ENCODE measurements around the gene IL32.
"Not testable (repeated sequence)": the region's sequence is repeated elsewhere in the genome, so short reads cannot be mapped to it uniquely, and the experiment has no call there.

The IL32 gene

GRCh38 chr16:3070608-3071111 lies 5.2 kb downstream of the IL32 start:
- Histone ChIP-seq H3K27me3 (ENCODE audit: control insufficient read depth in 1 of 2, insufficient read depth in 2 of 2, low read length in 2 of 2) (peaks cover 0 to 6% of the 10 kb centered on the region in 2 donors), H3K4me3 (ENCODE audit: low read depth in 1 of 2, low read length in 2 of 2) (no peak overlapping the region), H3K9ac (ENCODE audit: low read depth in 1 of 2, low read length in 2 of 2) (no peak overlapping the region), H3K9me3 (ENCODE audit: control insufficient read depth in 1 of 2, low read length in 2 of 2) (no peaks in the 10 kb centered on the region), H3K4me1 (ENCODE audit: control insufficient read depth in 1 of 2, insufficient read depth in 2 of 2, low read length in 2 of 2) (peaks cover 7 to 41% of the 10 kb centered on the region in 2 donors), H3K36me3 (ENCODE audit: control insufficient read depth in 1 of 2, insufficient read depth in 2 of 2, low read length in 2 of 2) (peaks cover 0 to 11% of the 10 kb centered on the region in 2 donors), H3K27ac (ENCODE audit: low read depth, low read length) (no peak overlapping the region)

GRCh38 chr16:3071655-3072054 lies 6.2 kb downstream of the IL32 start:
- Histone ChIP-seq H3K27me3 (ENCODE audit: control insufficient read depth in 1 of 2, insufficient read depth in 2 of 2, low read length in 2 of 2) (peaks cover 0 to 6% of the 10 kb centered on the region in 2 donors), H3K27ac (ENCODE audit: low read depth, low read length) (no peak overlapping the region), H3K4me1 (ENCODE audit: control insufficient read depth in 1 of 2, insufficient read depth in 2 of 2, low read length in 2 of 2) (peaks cover 0 to 32% of the 10 kb centered on the region in 2 donors), H3K4me3 (ENCODE audit: low read depth in 1 of 2, low read length in 2 of 2) (no peak overlapping the region), H3K36me3 (ENCODE audit: control insufficient read depth in 1 of 2, insufficient read depth in 2 of 2, low read length in 2 of 2) (peaks cover 0 to 11% of the 10 kb centered on the region in 2 donors), H3K9ac (ENCODE audit: low read depth in 1 of 2, low read length in 2 of 2) (no peak overlapping the region), H3K9me3 (ENCODE audit: control insufficient read depth in 1 of 2, low read length in 2 of 2) (no peaks in the 10 kb centered on the region)

GRCh38 chr16:3072148-3072547 lies 6.7 kb downstream of the IL32 start:
- H3K27ac ChIP-seq (ENCODE audit: low read depth, low read length); H3K9me3 ChIP-seq (ENCODE audit: control insufficient read depth in 1 of 2, low read length in 2 of 2); H3K27me3 ChIP-seq (ENCODE audit: control insufficient read depth in 1 of 2, insufficient read depth in 2 of 2, low read length in 2 of 2); H3K9ac ChIP-seq (ENCODE audit: low read depth in 1 of 2, low read length in 2 of 2); H3K4me3 ChIP-seq (ENCODE audit: low read depth in 1 of 2, low read length in 2 of 2): not testable (repeated sequence)
- Histone ChIP-seq H3K4me1 (ENCODE audit: control insufficient read depth in 1 of 2, insufficient read depth in 2 of 2, low read length in 2 of 2) (peaks cover 0 to 31% of the 10 kb centered on the region in 2 donors), H3K36me3 (ENCODE audit: control insufficient read depth in 1 of 2, insufficient read depth in 2 of 2, low read length in 2 of 2) (peaks cover 0 to 11% of the 10 kb centered on the region in 2 donors)

- peaks cover 0 to 11% of the 10 kb centered on the region in 2 donors for H3K36me3 ChIP-seq (ENCODE audit: control insufficient read depth in 1 of 2, insufficient read depth in 2 of 2, low read length in 2 of 2)
- H3K27ac ChIP-seq (ENCODE audit: low read depth, low read length), result peak overlapping the region; percentile 10
- H3K9me3 ChIP-seq (ENCODE audit: control insufficient read depth in 1 of 2, low read length in 2 of 2); H3K9ac ChIP-seq (ENCODE audit: low read depth in 1 of 2, low read length in 2 of 2); H3K4me3 ChIP-seq (ENCODE audit: low read depth in 1 of 2, low read length in 2 of 2); H3K27me3 ChIP-seq (ENCODE audit: control insufficient read depth in 1 of 2, insufficient read depth in 2 of 2, low read length in 2 of 2): not testable (repeated sequence)
- H3K4me1 ChIP-seq (ENCODE audit: control insufficient read depth in 1 of 2, insufficient read depth in 2 of 2, low read length in 2 of 2), result peaks cover 0 to 28% of the 10 kb centered on the region in 2 donors
Measured at GRCh38 chr16:3072576-3073263, 7.3 kb downstream of the IL32 start.

- Histone ChIP-seq H3K9ac (ENCODE audit: low read depth in 1 of 2, low read length in 2 of 2) (no peak overlapping the region), H3K27ac (ENCODE audit: low read depth, low read length) (no peak overlapping the region), H3K9me3 (ENCODE audit: control insufficient read depth in 1 of 2, low read length in 2 of 2) (no peaks in the 10 kb centered on the region), H3K4me3 (ENCODE audit: low read depth in 1 of 2, low read length in 2 of 2) (peak overlapping the region in 1 of 2 donors; percentile 36), H3K27me3 (ENCODE audit: control insufficient read depth in 1 of 2, insufficient read depth in 2 of 2, low read length in 2 of 2) (peaks cover 0 to 6% of the 10 kb centered on the region in 2 donors), H3K36me3 (ENCODE audit: control insufficient read depth in 1 of 2, insufficient read depth in 2 of 2, low read length in 2 of 2) (peaks cover 0 to 6% of the 10 kb centered on the region in 2 donors), H3K4me1 (ENCODE audit: control insufficient read depth in 1 of 2, insufficient read depth in 2 of 2, low read length in 2 of 2) (peaks cover 0 to 24% of the 10 kb centered on the region in 2 donors)
Measured at GRCh38 chr16:3073448-3073847, 8.0 kb downstream of the IL32 start.

- Histone ChIP-seq H3K27ac (ENCODE audit: low read depth, low read length) (peak overlapping the region; percentile 58), H3K36me3 (ENCODE audit: control insufficient read depth in 1 of 2, insufficient read depth in 2 of 2, low read length in 2 of 2) (no peaks in the 10 kb centered on the region), H3K27me3 (ENCODE audit: control insufficient read depth in 1 of 2, insufficient read depth in 2 of 2, low read length in 2 of 2) (peaks cover 0 to 6% of the 10 kb centered on the region in 2 donors), H3K4me1 (ENCODE audit: control insufficient read depth in 1 of 2, insufficient read depth in 2 of 2, low read length in 2 of 2) (peaks cover 0 to 24% of the 10 kb centered on the region in 2 donors), H3K4me3 (ENCODE audit: low read depth in 1 of 2, low read length in 2 of 2) (no peak overlapping the region), H3K9me3 (ENCODE audit: control insufficient read depth in 1 of 2, low read length in 2 of 2) (no peaks in the 10 kb centered on the region), H3K9ac (ENCODE audit: low read depth in 1 of 2, low read length in 2 of 2) (no peak overlapping the region)
Measured at GRCh38 chr16:3074860-3075522, 9.6 kb downstream of the IL32 start.

- peak overlapping the region; percentile 58 for H3K27ac ChIP-seq (ENCODE audit: low read depth, low read length)
- H3K4me1 ChIP-seq (ENCODE audit: control insufficient read depth in 1 of 2, insufficient read depth in 2 of 2, low read length in 2 of 2), result peaks cover 0 to 24% of the 10 kb centered on the region in 2 donors
- no peak overlapping the region for H3K4me3 ChIP-seq (ENCODE audit: low read depth in 1 of 2, low read length in 2 of 2)
- H3K9ac ChIP-seq (ENCODE audit: low read depth in 1 of 2, low read length in 2 of 2), result no peak overlapping the region
- H3K9me3 ChIP-seq (ENCODE audit: control insufficient read depth in 1 of 2, low read length in 2 of 2), result no peaks in the 10 kb centered on the region
- H3K27me3 ChIP-seq (ENCODE audit: control insufficient read depth in 1 of 2, insufficient read depth in 2 of 2, low read length in 2 of 2), result peaks cover 0 to 6% of the 10 kb centered on the region in 2 donors
- no peaks in the 10 kb centered on the region for H3K36me3 ChIP-seq (ENCODE audit: control insufficient read depth in 1 of 2, insufficient read depth in 2 of 2, low read length in 2 of 2)
Measured at GRCh38 chr16:3075523-3075915, 10.1 kb downstream of the IL32 start.

- H3K27me3 ChIP-seq (ENCODE audit: control insufficient read depth in 1 of 2, insufficient read depth in 2 of 2, low read length in 2 of 2); H3K9me3 ChIP-seq (ENCODE audit: control insufficient read depth in 1 of 2, low read length in 2 of 2); H3K4me3 ChIP-seq (ENCODE audit: low read depth in 1 of 2, low read length in 2 of 2); H3K27ac ChIP-seq (ENCODE audit: low read depth, low read length); H3K9ac ChIP-seq (ENCODE audit: low read depth in 1 of 2, low read length in 2 of 2); H3K36me3 ChIP-seq (ENCODE audit: control insufficient read depth in 1 of 2, insufficient read depth in 2 of 2, low read length in 2 of 2): not testable (repeated sequence)
- H3K4me1 ChIP-seq (ENCODE audit: control insufficient read depth in 1 of 2, insufficient read depth in 2 of 2, low read length in 2 of 2), result peaks cover 0 to 24% of the 10 kb centered on the region in 2 donors
Measured at GRCh38 chr16:3075946-3076345, 10.5 kb downstream of the IL32 start.

- Histone ChIP-seq H3K27ac (ENCODE audit: low read depth, low read length) (no peak overlapping the region), H3K36me3 (ENCODE audit: control insufficient read depth in 1 of 2, insufficient read depth in 2 of 2, low read length in 2 of 2) (no peaks in the 10 kb centered on the region), H3K4me3 (ENCODE audit: low read depth in 1 of 2, low read length in 2 of 2) (no peak overlapping the region), H3K4me1 (ENCODE audit: control insufficient read depth in 1 of 2, insufficient read depth in 2 of 2, low read length in 2 of 2) (peaks cover 0 to 22% of the 10 kb centered on the region in 2 donors), H3K9ac (ENCODE audit: low read depth in 1 of 2, low read length in 2 of 2) (no peak overlapping the region), H3K9me3 (ENCODE audit: control insufficient read depth in 1 of 2, low read length in 2 of 2) (no peaks in the 10 kb centered on the region), H3K27me3 (ENCODE audit: control insufficient read depth in 1 of 2, insufficient read depth in 2 of 2, low read length in 2 of 2) (peaks cover 0 to 6% of the 10 kb centered on the region in 2 donors)
Measured at GRCh38 chr16:3076577-3076976, 11.1 kb downstream of the IL32 start.

GRCh38 chr16:3080024-3080423 lies 14.6 kb downstream of the IL32 start:
- Histone ChIP-seq H3K9ac (ENCODE audit: low read depth in 1 of 2, low read length in 2 of 2) (no peak overlapping the region), H3K9me3 (ENCODE audit: control insufficient read depth in 1 of 2, low read length in 2 of 2) (no peaks in the 10 kb centered on the region), H3K27ac (ENCODE audit: low read depth, low read length) (no peak overlapping the region), H3K4me1 (ENCODE audit: control insufficient read depth in 1 of 2, insufficient read depth in 2 of 2, low read length in 2 of 2) (peaks cover 0 to 4% of the 10 kb centered on the region in 2 donors), H3K36me3 (ENCODE audit: control insufficient read depth in 1 of 2, insufficient read depth in 2 of 2, low read length in 2 of 2) (no peaks in the 10 kb centered on the region), H3K27me3 (ENCODE audit: control insufficient read depth in 1 of 2, insufficient read depth in 2 of 2, low read length in 2 of 2) (no peaks in the 10 kb centered on the region), H3K4me3 (ENCODE audit: low read depth in 1 of 2, low read length in 2 of 2) (no peak overlapping the region)
